HG02852 (cell line): ENCODE data around the gene MASP1.

Experiments
- ATAC-seq: cut with Tn5 transposase; IDR thresholded peaks from one replicate; pipeline ENCODE4 v1.9.1; 2021; ENCODE audit warnings: mild to moderate bottlenecking, moderate library complexity; ENCODE audit not compliant: unreplicated experiment

MASP1 gene

DNA sequence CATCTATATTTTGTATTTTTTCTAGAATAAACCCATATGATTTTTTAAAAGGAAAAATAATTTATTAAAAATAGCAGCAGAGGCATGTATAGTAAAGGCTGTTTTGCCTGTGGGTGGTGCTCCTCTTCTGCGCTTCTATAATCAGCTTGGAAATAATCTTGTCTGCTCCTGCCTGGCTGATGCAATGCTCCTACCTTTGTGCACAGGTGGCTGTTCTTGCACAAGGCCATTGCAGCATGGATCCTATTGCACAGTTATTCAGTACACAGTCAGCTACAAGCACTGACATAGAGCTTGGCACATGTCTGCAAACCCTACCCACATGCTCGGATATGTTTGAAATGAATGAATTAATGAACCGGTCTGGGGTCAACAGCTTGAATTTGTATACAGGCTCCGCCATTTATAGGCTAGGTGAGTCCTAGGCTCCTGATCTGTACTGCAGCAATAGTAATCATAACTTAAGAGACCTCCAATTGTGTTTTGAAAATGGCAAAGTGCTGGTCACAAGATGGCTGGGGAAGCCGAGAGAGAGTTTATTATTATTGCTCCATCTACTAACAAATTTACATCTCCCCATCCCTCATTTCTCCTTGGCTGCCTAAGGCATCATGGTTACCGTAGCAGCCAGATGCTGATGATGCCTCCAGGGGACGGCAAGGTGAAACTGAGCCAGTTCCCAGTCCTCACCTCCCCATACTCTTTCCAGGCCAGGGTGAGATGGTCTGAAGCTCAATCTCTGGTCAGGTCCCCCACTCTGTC is 94.8 kb downstream of the MASP1 start:
- no peak for ATAC-seq

- ATAC-seq = no peak
These were observed 98.4 kb downstream of the MASP1 start for GRCh38 chr3:187193181-187193580.

GRCh38 chr3:187191271-187191670 is 100.3 kb downstream of the MASP1 start:
- ATAC-seq = no peak

DNA sequence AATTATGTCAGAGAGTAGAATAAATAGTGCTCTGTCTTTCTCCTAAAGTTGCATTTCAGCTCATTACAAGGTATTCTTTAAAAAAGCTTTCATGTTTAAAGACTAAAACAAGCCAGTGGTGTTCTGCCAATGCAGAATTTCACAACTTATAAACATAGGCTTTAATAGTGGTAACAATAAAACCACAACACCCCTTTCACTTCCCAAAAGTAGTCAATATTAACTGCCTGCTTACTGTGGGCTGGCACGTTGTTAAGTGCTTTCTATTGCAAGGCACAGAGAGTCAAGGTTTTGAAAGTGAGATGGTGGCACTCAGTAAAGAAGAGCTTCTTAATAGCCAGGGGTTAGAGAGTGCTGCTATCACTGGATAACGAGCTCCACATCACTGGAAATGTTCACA is 102.6 kb downstream of the MASP1 start:
- ATAC-seq = no peak

DNA sequence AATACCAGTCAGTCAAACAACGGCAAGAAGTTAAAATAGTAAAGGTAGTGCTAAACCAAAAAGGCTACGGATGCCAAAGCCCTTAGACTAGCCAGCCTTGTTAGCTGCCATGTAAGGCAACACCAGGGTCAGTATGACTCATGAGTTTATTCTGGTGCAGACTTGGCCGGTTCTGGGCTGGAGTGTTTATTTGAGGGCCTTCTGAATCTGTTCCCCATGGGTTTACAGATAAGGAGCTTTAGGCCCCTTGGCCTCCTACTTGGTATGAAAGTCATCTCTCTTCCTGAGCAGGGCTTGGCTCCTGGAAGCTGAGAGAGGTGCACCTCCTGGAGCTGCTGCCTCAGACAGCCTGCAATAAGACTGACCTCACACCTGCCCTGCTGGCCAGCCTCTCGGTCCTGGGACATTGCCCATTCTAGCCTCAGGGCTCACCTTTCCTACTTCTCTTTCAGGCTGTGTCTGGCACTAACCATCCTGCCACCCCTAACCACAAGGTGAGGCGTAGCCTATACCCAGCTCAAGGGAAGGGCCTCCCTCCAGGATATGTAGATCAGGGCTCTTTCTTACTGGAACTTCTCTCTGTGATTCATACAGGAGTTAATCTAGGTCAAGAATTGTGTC is 104.6 kb downstream of the MASP1 start:
- no peak for ATAC-seq

GRCh38 chr3:187186375-187186774 is 105.2 kb downstream of the MASP1 start:
- ATAC-seq = no peak

DNA sequence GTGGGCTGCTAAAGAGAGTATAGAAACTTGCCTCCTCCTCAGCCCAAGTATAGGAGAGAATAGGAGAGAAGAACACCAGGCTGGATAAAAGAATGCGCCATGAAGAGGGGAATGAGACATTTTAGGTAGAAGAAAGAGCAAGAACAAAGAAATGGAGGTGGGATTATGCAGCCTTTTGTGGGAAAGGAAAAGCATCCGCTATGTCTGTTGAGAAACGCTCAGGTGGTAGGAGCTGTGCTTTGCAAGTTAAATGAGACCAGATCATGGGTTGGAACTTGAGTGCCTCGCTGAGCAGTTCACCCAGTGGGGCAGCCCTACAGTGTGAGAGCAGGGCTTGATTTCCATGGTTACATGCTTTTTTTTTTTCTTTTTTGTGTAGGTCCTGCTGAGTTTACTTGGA is 105.8 kb downstream of the MASP1 start:
- no peak for ATAC-seq
